ENCODE results near the gene B3GALT5. TPM values are rescaled to one million over a fixed set of nuclear protein-coding genes. Genes with fewer than 3 reads are reported as not detected.

Gene B3GALT5
- total and polyA plus RNA-seq, 4 experiments from 2014 or later: not detected

GRCh38 chr21:39675993-39676661 is 63.4 kb downstream of the B3GALT5 start:
- ChIA-PET CTCF (ENCODE audit: partially characterized antibody) (no interaction called here), POLR2A (ENCODE audit: partially characterized antibody) (no interaction called here)
- peaks cover 2 to 9% of the 10 kb centered on the region in 2 donors for H3K27me3 Mint-ChIP-seq
- no peak overlapping the region for H3K27ac ChIP-seq (ENCODE audit: low read depth, low read length)
- H3K4me3 Mint-ChIP-seq: peak overlapping the region in 1 of 8 donors; percentile 4
- H3K4me3 ChIP-seq (ENCODE audit: low read length in 2 of 2): no peak overlapping the region
- H3K27ac Mint-ChIP-seq: no peak overlapping the region
- H3K27me3 ChIP-seq (ENCODE audit: insufficient read depth, low read length): no peaks in the 10 kb centered on the region
- H3K4me1 Mint-ChIP-seq: no peaks in the 10 kb centered on the region
- no peaks in the 10 kb centered on the region for H3K9me3 ChIP-seq (ENCODE audit: control insufficient read depth in 1 of 2, low read length in 2 of 2)
- H3K9me3 Mint-ChIP-seq: peaks cover 0 to 8% (median 3%) of the 10 kb centered on the region in 8 donors
- peak in 1 of 5 donors; percentile 5 for DNase-seq
- H3K36me3 ChIP-seq (ENCODE audit: insufficient read depth, low read length): no peaks in the 10 kb centered on the region
- H3K36me3 Mint-ChIP-seq: no peaks in the 10 kb centered on the region
- intact Hi-C loops (cut with micrococcal nuclease): no loop called here
- no peaks in the 10 kb centered on the region for H3K4me1 ChIP-seq (ENCODE audit: insufficient read depth, low read length)

- Mint-ChIP-seq H3K4me1 (no peaks in the 10 kb centered on the region), H3K27me3 (peaks cover 0 to 3% of the 10 kb centered on the region in 2 donors), H3K9me3 (peaks cover 0 to 13% (median 3%) of the 10 kb centered on the region in 8 donors), H3K4me3 (no peak overlapping the region), H3K27ac (no peak overlapping the region), H3K36me3 (no peaks in the 10 kb centered on the region)
- no peak overlapping the region for H3K4me3 ChIP-seq (ENCODE audit: low read length in 2 of 2)
- no peaks in the 10 kb centered on the region for H3K4me1 ChIP-seq (ENCODE audit: insufficient read depth, low read length)
- no peak overlapping the region for H3K27ac ChIP-seq (ENCODE audit: low read depth, low read length)
- no peak for DNase-seq
- no peaks in the 10 kb centered on the region for H3K27me3 ChIP-seq (ENCODE audit: insufficient read depth, low read length)
- POLR2A ChIA-PET (ENCODE audit: partially characterized antibody): no interaction called here
- intact Hi-C loops (cut with micrococcal nuclease): no loop called here
- CTCF ChIA-PET (ENCODE audit: partially characterized antibody): no interaction called here
- no peaks in the 10 kb centered on the region for H3K9me3 ChIP-seq (ENCODE audit: control insufficient read depth in 1 of 2, low read length in 2 of 2)
- no peaks in the 10 kb centered on the region for H3K36me3 ChIP-seq (ENCODE audit: insufficient read depth, low read length)
Measured at GRCh38 chr21:39680216-39680615, 67.5 kb downstream of the B3GALT5 start.

- H3K36me3 Mint-ChIP-seq: no peaks in the 10 kb centered on the region
- no peaks in the 10 kb centered on the region for H3K36me3 ChIP-seq (ENCODE audit: insufficient read depth, low read length)
- CTCF ChIA-PET (ENCODE audit: partially characterized antibody): no interaction called here
- intact Hi-C loops (cut with micrococcal nuclease): no loop called here
- H3K4me3 Mint-ChIP-seq: no peak overlapping the region
- no peak overlapping the region for H3K27ac Mint-ChIP-seq
- H3K27me3 ChIP-seq (ENCODE audit: insufficient read depth, low read length): no peaks in the 10 kb centered on the region
- no peak overlapping the region for H3K27ac ChIP-seq (ENCODE audit: low read depth, low read length)
- H3K9me3 ChIP-seq (ENCODE audit: control insufficient read depth in 1 of 2, low read length in 2 of 2): no peaks in the 10 kb centered on the region
- no peaks in the 10 kb centered on the region for H3K4me1 Mint-ChIP-seq
- H3K27me3 Mint-ChIP-seq: peaks cover 0 to 2% of the 10 kb centered on the region in 2 donors
- DNase-seq: no peak
- H3K9me3 Mint-ChIP-seq: peaks cover 0 to 13% (median 3%) of the 10 kb centered on the region in 8 donors
- POLR2A ChIA-PET (ENCODE audit: partially characterized antibody): no interaction called here
- no peaks in the 10 kb centered on the region for H3K4me1 ChIP-seq (ENCODE audit: insufficient read depth, low read length)
- no peak overlapping the region for H3K4me3 ChIP-seq (ENCODE audit: low read length in 2 of 2)
Measured at GRCh38 chr21:39681257-39681656, 68.5 kb downstream of the B3GALT5 start.

- Histone ChIP-seq H3K4me1 (ENCODE audit: insufficient read depth, low read length) (no peaks in the 10 kb centered on the region), H3K36me3 (ENCODE audit: insufficient read depth, low read length) (no peaks in the 10 kb centered on the region), H3K4me3 (ENCODE audit: low read length in 2 of 2) (no peak overlapping the region), H3K27ac (ENCODE audit: low read depth, low read length) (no peak overlapping the region), H3K9me3 (ENCODE audit: control insufficient read depth in 1 of 2, low read length in 2 of 2) (no peaks in the 10 kb centered on the region), H3K27me3 (ENCODE audit: insufficient read depth, low read length) (no peaks in the 10 kb centered on the region)
- ChIA-PET CTCF (ENCODE audit: partially characterized antibody) (no interaction called here), POLR2A (ENCODE audit: partially characterized antibody) (no interaction called here)
- no peak for DNase-seq
- no peak overlapping the region for H3K27ac Mint-ChIP-seq
- H3K4me1 Mint-ChIP-seq: no peaks in the 10 kb centered on the region
- H3K27me3 Mint-ChIP-seq: peaks cover 0 to 2% of the 10 kb centered on the region in 2 donors
- no peaks in the 10 kb centered on the region for H3K36me3 Mint-ChIP-seq
- peaks cover 0 to 13% (median 2%) of the 10 kb centered on the region in 8 donors for H3K9me3 Mint-ChIP-seq
- H3K4me3 Mint-ChIP-seq: no peak overlapping the region
- intact Hi-C loops (cut with micrococcal nuclease): no loop called here
Measured at GRCh38 chr21:39681845-39682244, 69.1 kb downstream of the B3GALT5 start.

GRCh38 chr21:39685236-39685635 is 72.5 kb downstream of the B3GALT5 start:
- Histone ChIP-seq H3K36me3 (ENCODE audit: insufficient read depth, low read length) (no peaks in the 10 kb centered on the region), H3K9me3 (ENCODE audit: control insufficient read depth in 1 of 2, low read length in 2 of 2) (no peaks in the 10 kb centered on the region), H3K27ac (ENCODE audit: low read depth, low read length) (no peak overlapping the region), H3K27me3 (ENCODE audit: insufficient read depth, low read length) (no peaks in the 10 kb centered on the region), H3K4me3 (ENCODE audit: low read length in 2 of 2) (no peak overlapping the region), H3K4me1 (ENCODE audit: insufficient read depth, low read length) (no peaks in the 10 kb centered on the region)
- POLR2A ChIA-PET (ENCODE audit: partially characterized antibody): no interaction called here
- no peaks in the 10 kb centered on the region for H3K4me1 Mint-ChIP-seq
- H3K9me3 Mint-ChIP-seq: peaks cover 0 to 8% (median 2%) of the 10 kb centered on the region in 8 donors
- H3K36me3 Mint-ChIP-seq: no peaks in the 10 kb centered on the region
- intact Hi-C loops (cut with micrococcal nuclease): no loop called here
- no peak overlapping the region for H3K27ac Mint-ChIP-seq
- CTCF ChIA-PET (ENCODE audit: partially characterized antibody): no interaction called here
- no peaks in the 10 kb centered on the region for H3K27me3 Mint-ChIP-seq
- no peak overlapping the region for H3K4me3 Mint-ChIP-seq
- no peak for DNase-seq

- H3K4me3 ChIP-seq (ENCODE audit: low read length in 2 of 2): no peak overlapping the region
- no peaks in the 10 kb centered on the region for H3K27me3 ChIP-seq (ENCODE audit: insufficient read depth, low read length)
- intact Hi-C loops (cut with micrococcal nuclease): no loop called here
- H3K4me1 ChIP-seq (ENCODE audit: insufficient read depth, low read length): no peaks in the 10 kb centered on the region
- Mint-ChIP-seq H3K9me3 (peaks cover 0 to 8% (median 2%) of the 10 kb centered on the region in 8 donors), H3K4me3 (no peak overlapping the region), H3K27ac (no peak overlapping the region), H3K36me3 (no peaks in the 10 kb centered on the region), H3K27me3 (no peaks in the 10 kb centered on the region), H3K4me1 (no peaks in the 10 kb centered on the region)
- no peak overlapping the region for H3K27ac ChIP-seq (ENCODE audit: low read depth, low read length)
- no peak for DNase-seq
- no peaks in the 10 kb centered on the region for H3K9me3 ChIP-seq (ENCODE audit: control insufficient read depth in 1 of 2, low read length in 2 of 2)
- no peaks in the 10 kb centered on the region for H3K36me3 ChIP-seq (ENCODE audit: insufficient read depth, low read length)
- POLR2A ChIA-PET (ENCODE audit: partially characterized antibody): no interaction called here
- CTCF ChIA-PET (ENCODE audit: partially characterized antibody): no interaction called here
Measured at GRCh38 chr21:39685991-39686390, 73.3 kb downstream of the B3GALT5 start.

- Mint-ChIP-seq H3K27me3 (no peaks in the 10 kb centered on the region), H3K4me1 (no peaks in the 10 kb centered on the region), H3K9me3 (peaks cover 0 to 8% (median 2%) of the 10 kb centered on the region in 8 donors), H3K36me3 (no peaks in the 10 kb centered on the region), H3K27ac (no peak overlapping the region), H3K4me3 (no peak overlapping the region)
- DNase-seq: no peak
- H3K27me3 ChIP-seq (ENCODE audit: insufficient read depth, low read length): no peaks in the 10 kb centered on the region
- H3K36me3 ChIP-seq (ENCODE audit: insufficient read depth, low read length): no peaks in the 10 kb centered on the region
- ChIA-PET CTCF (ENCODE audit: partially characterized antibody) (no interaction called here), POLR2A (ENCODE audit: partially characterized antibody) (no interaction called here)
- no peak overlapping the region for H3K4me3 ChIP-seq (ENCODE audit: low read length in 2 of 2)
- intact Hi-C loops (cut with micrococcal nuclease): no loop called here
- H3K9me3 ChIP-seq (ENCODE audit: control insufficient read depth in 1 of 2, low read length in 2 of 2): no peaks in the 10 kb centered on the region
- no peaks in the 10 kb centered on the region for H3K4me1 ChIP-seq (ENCODE audit: insufficient read depth, low read length)
- no peak overlapping the region for H3K27ac ChIP-seq (ENCODE audit: low read depth, low read length)
Measured at GRCh38 chr21:39686646-39687468, 74.1 kb downstream of the B3GALT5 start.
